ENCODE results near the gene ZC3HAV1.
"Not testable (repeated sequence)": the region's sequence is repeated elsewhere in the genome, so short reads cannot be mapped to it uniquely, and the experiment has no call there.

The ZC3HAV1 gene

GRCh38 chr7:139111811-139112301 is 2.3 kb upstream of the ZC3HAV1 start:
- DNase-seq = no peak

- DNase-seq = no peak
Measured at GRCh38 chr7:139111147-139111546, 1.6 kb upstream of the ZC3HAV1 start.

- DNase-seq = no peak
Measured at GRCh38 chr7:139109983-139110411, 477 bp upstream of the ZC3HAV1 start.

- DNase-seq = peak; percentile 49
Measured at GRCh38 chr7:139108266-139109187, 993 bp downstream of the ZC3HAV1 start.

GRCh38 chr7:139106959-139107358 is 2.6 kb downstream of the ZC3HAV1 start:
- DNase-seq = peak; percentile 59

GRCh38 chr7:139106227-139106626 is 3.3 kb downstream of the ZC3HAV1 start:
- DNase-seq = not testable (repeated sequence)

- no peak for DNase-seq
Measured at GRCh38 chr7:139105484-139105883, 4.0 kb downstream of the ZC3HAV1 start.

- DNase-seq = peak; percentile 79
Measured at GRCh38 chr7:139104091-139104450, 5.4 kb downstream of the ZC3HAV1 start.

GRCh38 chr7:139103057-139103815 is 6.3 kb downstream of the ZC3HAV1 start:
- DNase-seq = no peak

- DNase-seq = not testable (repeated sequence)
Measured at GRCh38 chr7:139101637-139102158, 7.8 kb downstream of the ZC3HAV1 start.

- no peak for DNase-seq
Measured at GRCh38 chr7:139099172-139099947, 10.2 kb downstream of the ZC3HAV1 start.

GRCh38 chr7:139095194-139095659 is 14.3 kb downstream of the ZC3HAV1 start:
- DNase-seq = peak; percentile 97

GRCh38 chr7:139094596-139094995 is 14.9 kb downstream of the ZC3HAV1 start:
- no peak for DNase-seq

- DNase-seq = no peak
Measured at GRCh38 chr7:139094030-139094429, 15.5 kb downstream of the ZC3HAV1 start.

- DNase-seq = not testable (repeated sequence)
Measured at GRCh38 chr7:139093512-139093911, 16.0 kb downstream of the ZC3HAV1 start.

- DNase-seq = no peak
Measured at GRCh38 chr7:139092090-139092796, 17.3 kb downstream of the ZC3HAV1 start.

GRCh38 chr7:139091677-139091996 is 17.9 kb downstream of the ZC3HAV1 start:
- no peak for DNase-seq

- DNase-seq = no peak
Measured at GRCh38 chr7:139089118-139089517, 20.4 kb downstream of the ZC3HAV1 start.

GRCh38 chr7:139088268-139088667 is 21.3 kb downstream of the ZC3HAV1 start:
- no peak for DNase-seq

- no peak for DNase-seq
Measured at GRCh38 chr7:139087212-139087611, 22.3 kb downstream of the ZC3HAV1 start.

GRCh38 chr7:139086454-139086853 is 23.1 kb downstream of the ZC3HAV1 start:
- DNase-seq = no peak

GRCh38 chr7:139084709-139085108 is 24.8 kb downstream of the ZC3HAV1 start:
- DNase-seq = no peak
